Natural killer cell treated with Interleukin-12 subunit alpha and Interleukin-12 subunit beta and Interleukin-15 and Interleukin-18, amount 100 ng/mL, for 72 hours (primary cell): ENCODE measurements around the gene NPPB. TPM values are rescaled to one million over a fixed set of nuclear protein-coding genes. Genes with fewer than 3 reads are reported as not detected.

Experiments
- ATAC-seq, 2 donors: fragments of 150-1000 bp; cut with Tn5 transposase in 1 of 2; sonication (Bioruptor Pico), chemical (Tn5 transposase) in 1 of 2; 2 replicates each; pipeline ENCODE4 v1.10.0; 2021
- DNase-seq: peaks from one replicate; pipeline ENCODE4 v3.0.0; 2022; ENCODE audit warnings: low spot score
- H3K27ac Mint-ChIP-seq, 2 donors: 1 replicate in 1 of 2; 2 replicates in 1 of 2; pipeline ENCODE4 v1.8.0; 2022; ENCODE audit warnings: mixed read lengths in 2 of 2, mild to moderate bottlenecking in 1 of 2, moderate library complexity in 1 of 2
- H3K27me3 Mint-ChIP-seq, 2 donors: 1 replicate in 1 of 2; 2 replicates in 1 of 2; pipeline ENCODE4 v1.8.0; 2022; ENCODE audit warnings: mixed read lengths in 2 of 2
- H3K36me3 Mint-ChIP-seq: one replicate; pipeline ENCODE4 v1.8.0; 2022; ENCODE audit warnings: mixed read lengths
- H3K4me1 Mint-ChIP-seq, 2 donors: 1 replicate in 1 of 2; 2 replicates in 1 of 2; pipeline ENCODE4 v1.8.0; 2022; ENCODE audit warnings: low read depth in 2 of 2, mixed read lengths in 2 of 2, mild to moderate bottlenecking in 1 of 2
- H3K4me3 Mint-ChIP-seq: one replicate; pipeline ENCODE4 v1.8.0; 2022; ENCODE audit warnings: mixed read lengths
- H3K9me3 Mint-ChIP-seq: 2 replicates; pipeline ENCODE4 v1.8.0; 2022; ENCODE audit warnings: mixed read lengths
- total RNA-seq, 2 donors: library from RNA; stranded (reverse); gene quantifications; one replicate each; pipeline ENCODE4 v1.2.3, GENCODE V29; 2022

The NPPB gene
- total RNA-seq, 2 donors from 2014 or later, result not detected

GRCh38 chr1:11858158-11858557 is 587 bp downstream of the NPPB start:
- no peak for ATAC-seq
- Mint-ChIP-seq H3K4me1 (no peaks in the 10 kb centered on the region), H3K4me3 (no peak overlapping the region), H3K36me3 (no peaks in the 10 kb centered on the region), H3K27ac (no peak overlapping the region), H3K9me3 (no peaks in the 10 kb centered on the region), H3K27me3 (peaks cover 32 to 43% of the 10 kb centered on the region in 2 donors)
- no peak for DNase-seq

DNA sequence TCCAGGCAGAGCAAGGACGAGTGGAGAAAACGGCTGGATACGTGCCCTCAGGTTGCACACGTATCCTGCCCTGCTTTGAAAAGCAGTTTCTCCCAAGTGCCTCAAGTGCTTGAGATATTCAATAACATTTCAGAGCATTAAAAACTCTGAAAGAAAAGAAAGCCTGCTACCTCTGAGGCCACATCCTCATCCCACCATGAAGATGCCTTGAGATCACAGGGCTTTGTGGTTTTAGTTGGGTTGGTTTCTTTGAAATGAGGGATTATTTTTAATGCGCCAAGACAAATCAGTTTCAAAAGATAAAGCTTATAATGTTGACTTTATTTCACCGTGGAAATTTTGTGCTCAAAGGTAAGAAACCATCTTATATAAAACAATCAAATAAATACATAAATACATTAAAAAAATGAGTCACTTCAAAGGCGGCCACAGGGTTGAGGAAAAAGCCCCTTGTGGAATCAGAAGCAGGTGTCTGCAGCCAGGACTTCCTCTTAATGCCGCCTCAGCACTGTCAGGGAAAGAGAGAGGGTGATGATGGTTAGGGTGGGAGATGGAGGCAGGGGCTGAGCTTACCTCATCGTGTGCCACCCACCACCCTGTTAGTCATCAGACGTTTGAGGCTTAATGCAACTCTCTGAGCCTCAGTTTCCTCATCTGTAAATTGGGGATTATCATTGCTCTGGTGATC is 1.4 kb downstream of the NPPB start:
- no peak overlapping the region for H3K4me3 Mint-ChIP-seq
- no peaks in the 10 kb centered on the region for H3K4me1 Mint-ChIP-seq
- H3K27ac Mint-ChIP-seq, result no peak overlapping the region
- H3K9me3 Mint-ChIP-seq, result no peaks in the 10 kb centered on the region
- no peak for ATAC-seq
- H3K36me3 Mint-ChIP-seq, result no peaks in the 10 kb centered on the region
- peaks cover 27 to 37% of the 10 kb centered on the region in 2 donors for H3K27me3 Mint-ChIP-seq
- no peak for DNase-seq

DNA sequence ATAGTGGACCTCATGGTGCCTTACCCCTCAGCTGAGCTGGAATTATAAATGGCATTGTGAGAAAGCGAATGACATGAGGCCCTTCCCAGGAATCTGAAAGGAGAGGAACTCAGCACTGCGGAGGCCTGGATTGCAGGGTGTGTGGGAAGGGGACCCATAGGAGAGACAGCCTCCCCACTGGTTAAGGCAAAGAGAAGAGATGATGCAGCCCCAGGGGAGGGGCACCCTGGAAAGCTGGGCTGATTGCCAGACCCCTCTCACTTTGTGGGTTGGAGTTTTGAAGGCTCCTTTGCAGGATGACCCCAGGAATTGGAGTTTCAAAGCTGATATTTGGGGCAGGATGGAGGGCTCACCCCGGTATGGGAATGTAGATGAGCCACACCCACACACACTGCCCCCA is 2.0 kb downstream of the NPPB start:
- H3K4me1 Mint-ChIP-seq, result no peaks in the 10 kb centered on the region
- H3K4me3 Mint-ChIP-seq, result no peak overlapping the region
- no peak for DNase-seq
- H3K36me3 Mint-ChIP-seq, result no peaks in the 10 kb centered on the region
- no peak for ATAC-seq
- H3K9me3 Mint-ChIP-seq, result no peaks in the 10 kb centered on the region
- no peak overlapping the region for H3K27ac Mint-ChIP-seq
- H3K27me3 Mint-ChIP-seq, result peaks cover 25 to 33% of the 10 kb centered on the region in 2 donors

DNA sequence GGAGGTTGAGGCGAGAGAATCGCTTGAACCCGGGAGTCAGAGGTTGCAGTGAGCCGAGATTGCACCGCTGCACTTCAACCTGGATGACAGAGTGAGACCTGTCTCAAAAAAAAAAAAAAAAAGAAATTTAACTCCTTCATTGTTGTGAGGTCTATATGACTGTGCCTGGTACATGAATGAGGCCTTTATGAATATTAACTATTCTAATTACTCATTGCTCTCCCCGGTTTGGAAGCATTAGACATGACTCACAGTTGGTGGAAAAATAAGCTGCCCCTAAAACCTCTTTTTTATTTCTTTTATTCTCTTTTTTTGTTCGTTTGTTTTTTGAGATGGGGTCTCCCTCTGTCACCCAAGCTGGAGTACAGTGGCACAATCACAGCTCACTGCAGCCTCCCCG is 3.3 kb downstream of the NPPB start:
- H3K4me3 Mint-ChIP-seq, result no peak overlapping the region
- H3K27me3 Mint-ChIP-seq, result peaks cover 17 to 27% of the 10 kb centered on the region in 2 donors
- no peaks in the 10 kb centered on the region for H3K9me3 Mint-ChIP-seq
- H3K27ac Mint-ChIP-seq, result no peak overlapping the region
- H3K4me1 Mint-ChIP-seq, result no peaks in the 10 kb centered on the region
- DNase-seq, result no peak
- peak in 1 of 2 donors; percentile 57 for ATAC-seq
- no peaks in the 10 kb centered on the region for H3K36me3 Mint-ChIP-seq

DNA sequence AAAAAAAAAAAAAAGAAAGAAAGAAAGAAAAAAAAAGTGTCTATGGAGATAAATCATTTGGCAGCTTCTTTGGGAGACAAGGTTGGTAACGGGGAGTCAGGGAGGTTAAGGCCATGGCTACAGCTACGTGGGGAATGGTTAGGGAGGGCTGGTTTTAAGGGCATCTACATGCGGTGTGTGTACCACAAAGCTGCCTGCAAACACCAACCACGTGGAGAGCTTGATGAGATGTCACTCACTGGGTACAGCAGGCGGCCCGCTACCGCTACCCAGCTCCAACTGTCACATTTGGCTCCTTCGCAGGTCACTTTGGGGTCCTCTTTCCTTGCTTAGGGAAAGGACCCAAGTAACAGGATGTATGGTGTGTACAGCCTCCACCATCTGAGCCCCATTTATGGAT is 4.2 kb downstream of the NPPB start:
- no peaks in the 10 kb centered on the region for H3K36me3 Mint-ChIP-seq
- H3K9me3 Mint-ChIP-seq, result no peaks in the 10 kb centered on the region
- H3K27ac Mint-ChIP-seq, result no peak overlapping the region
- no peak overlapping the region for H3K4me3 Mint-ChIP-seq
- ATAC-seq (no peak), DNase-seq (no peak)
- H3K27me3 Mint-ChIP-seq, result peaks cover 9 to 18% of the 10 kb centered on the region in 2 donors
- H3K4me1 Mint-ChIP-seq, result no peaks in the 10 kb centered on the region

- Mint-ChIP-seq H3K9me3 (no peaks in the 10 kb centered on the region), H3K4me3 (no peak overlapping the region), H3K36me3 (no peaks in the 10 kb centered on the region), H3K27ac (no peak overlapping the region), H3K27me3 (peaks cover 5 to 7% of the 10 kb centered on the region in 2 donors), H3K4me1 (no peaks in the 10 kb centered on the region)
- no peak for DNase-seq
- no peak for ATAC-seq
These were observed 7.6 kb downstream of the NPPB start for GRCh38 chr1:11851180-11851579.

DNA sequence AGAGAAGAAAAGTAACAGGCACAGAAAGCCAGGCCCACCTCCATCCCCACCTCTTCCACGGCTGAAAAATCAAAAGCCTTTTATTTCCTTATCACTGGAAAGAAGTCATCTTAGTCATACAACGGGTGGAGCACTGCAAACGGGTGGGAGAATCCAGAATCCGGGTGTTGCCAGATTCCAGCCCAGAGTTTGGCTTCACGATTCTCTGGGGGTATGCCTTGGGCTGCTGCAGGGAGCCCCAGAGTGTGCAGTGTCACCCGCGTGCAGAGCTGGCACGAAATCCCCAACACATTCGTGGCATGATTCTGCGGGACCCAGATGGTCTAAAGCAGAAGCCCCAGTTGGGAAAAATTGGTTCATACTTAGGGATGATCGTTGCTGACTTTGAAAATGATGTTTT is 8.6 kb downstream of the NPPB start:
- Mint-ChIP-seq H3K27me3 (peaks cover 5 to 7% of the 10 kb centered on the region in 2 donors), H3K36me3 (no peaks in the 10 kb centered on the region), H3K4me1 (no peaks in the 10 kb centered on the region), H3K4me3 (no peak overlapping the region), H3K9me3 (no peaks in the 10 kb centered on the region), H3K27ac (no peak overlapping the region)
- ATAC-seq, result no peak
- no peak for DNase-seq

- H3K27me3 Mint-ChIP-seq, result peaks cover 2 to 7% of the 10 kb centered on the region in 2 donors
- H3K4me3 Mint-ChIP-seq, result no peak overlapping the region
- H3K27ac Mint-ChIP-seq, result no peak overlapping the region
- peaks cover 0 to 4% of the 10 kb centered on the region in 2 donors for H3K4me1 Mint-ChIP-seq
- DNase-seq, result no peak
- no peaks in the 10 kb centered on the region for H3K9me3 Mint-ChIP-seq
- no peak for ATAC-seq
- H3K36me3 Mint-ChIP-seq, result peaks cover 5% of the 10 kb centered on the region
These were observed 10.4 kb downstream of the NPPB start for GRCh38 chr1:11848373-11848700.

DNA sequence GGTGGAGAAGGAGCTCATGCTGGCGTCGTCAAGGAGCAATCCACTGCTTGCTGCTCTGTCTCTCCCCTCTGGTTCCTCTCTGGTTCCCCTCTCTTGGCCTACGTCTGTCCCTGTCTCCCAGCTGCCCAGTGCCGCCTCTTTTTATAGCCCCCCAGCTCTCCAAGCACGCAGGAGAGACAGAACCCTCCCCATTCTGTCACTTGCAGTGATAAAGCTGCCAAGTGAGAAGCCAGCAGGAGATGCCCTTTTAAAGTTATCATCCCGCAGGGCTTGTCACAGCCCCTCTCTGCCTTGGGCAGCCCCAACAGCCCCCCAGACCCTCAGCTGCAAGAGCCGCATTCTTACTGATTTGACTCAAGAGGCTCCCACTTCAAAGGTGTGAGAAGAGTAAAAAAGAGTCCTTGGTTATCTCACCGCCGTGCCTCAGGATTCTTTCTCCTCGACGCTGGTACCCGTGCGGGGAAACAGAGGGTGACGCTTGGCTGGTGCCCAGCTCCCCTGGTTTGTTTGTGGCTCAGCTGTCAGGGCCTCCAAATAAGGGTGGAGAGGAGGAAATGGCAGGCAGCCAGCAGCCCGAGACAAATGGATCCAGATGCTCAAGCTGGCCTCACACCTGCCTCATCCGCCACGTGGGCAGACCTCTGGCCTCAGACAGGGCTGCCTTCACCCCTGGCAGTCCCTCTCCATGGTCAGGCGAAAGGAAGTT is 10.9 kb downstream of the NPPB start, which contains the start of gene NPPA:
Gene NPPA (minus strand): TSS at position 117 of the 706 bp plus-strand sequence. CDS start 99 bp downstream, at position 18.
- H3K9me3 Mint-ChIP-seq, result no peaks in the 10 kb centered on the region
- H3K4me3 Mint-ChIP-seq, result no peak within 1 kb of the TSS
- H3K27ac Mint-ChIP-seq, result no peak within 1 kb of the TSS
- DNase-seq (no peak), ATAC-seq (no peak)
- H3K27me3 Mint-ChIP-seq, result peaks cover 2 to 7% of the 10 kb centered on the region in 2 donors
- peaks cover 5% of the 10 kb centered on the region for H3K36me3 Mint-ChIP-seq
- peaks cover 0 to 4% of the 10 kb centered on the region in 2 donors for H3K4me1 Mint-ChIP-seq

GRCh38 chr1:11845641-11846335 is 13.0 kb downstream of the NPPB start:
- Mint-ChIP-seq H3K4me3 (no peak overlapping the region), H3K27me3 (no peaks in the 10 kb centered on the region), H3K4me1 (peaks cover 0 to 4% of the 10 kb centered on the region in 2 donors), H3K36me3 (peaks cover 5% of the 10 kb centered on the region), H3K9me3 (no peaks in the 10 kb centered on the region), H3K27ac (no peak overlapping the region)
- DNase-seq (no peak), ATAC-seq (no peak)

DNA sequence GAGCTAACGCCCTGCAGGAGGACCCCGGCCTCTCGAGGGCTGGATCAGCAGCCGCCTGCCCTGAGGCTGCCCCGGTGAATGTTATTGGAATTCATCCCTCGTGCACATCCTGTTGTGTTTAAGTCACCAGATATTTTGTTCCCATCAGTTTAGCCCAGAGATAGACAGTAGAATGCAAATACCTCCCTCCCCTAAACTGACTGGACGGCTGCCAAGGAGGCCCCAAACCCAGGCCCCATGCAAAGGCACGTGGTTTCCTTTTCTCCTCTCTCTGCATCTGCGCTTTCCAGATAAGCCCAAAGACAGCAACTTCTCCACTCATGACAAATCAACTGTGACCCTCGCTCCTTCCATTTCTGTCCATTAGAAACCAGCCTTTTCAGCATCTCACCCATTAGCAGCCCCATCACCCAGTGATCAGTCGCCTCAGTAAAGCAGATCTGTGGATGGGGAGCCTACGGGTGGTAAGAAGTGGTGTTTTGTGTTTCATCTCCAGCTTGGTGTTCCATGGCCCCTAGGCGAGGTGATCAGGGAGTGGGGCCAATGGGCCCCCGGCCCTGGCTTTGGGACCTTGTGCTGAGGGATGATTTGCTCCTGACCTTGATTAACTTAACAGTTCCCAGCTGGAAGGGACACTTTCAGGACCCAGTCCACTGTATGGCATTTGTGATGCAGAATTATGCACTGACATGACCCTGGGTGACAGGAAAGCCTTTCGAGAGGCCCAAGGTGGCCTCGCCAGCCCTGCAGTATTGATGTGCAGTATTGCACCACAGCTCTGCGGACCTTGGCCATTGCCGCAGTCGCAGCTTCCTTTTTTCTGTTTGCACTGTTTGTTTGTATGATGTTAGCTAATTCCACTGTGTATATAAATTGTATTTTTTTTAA is 16.3 kb downstream of the NPPB start:
- H3K36me3 Mint-ChIP-seq, result peaks cover 5% of the 10 kb centered on the region
- H3K4me3 Mint-ChIP-seq, result no peak overlapping the region

DNA sequence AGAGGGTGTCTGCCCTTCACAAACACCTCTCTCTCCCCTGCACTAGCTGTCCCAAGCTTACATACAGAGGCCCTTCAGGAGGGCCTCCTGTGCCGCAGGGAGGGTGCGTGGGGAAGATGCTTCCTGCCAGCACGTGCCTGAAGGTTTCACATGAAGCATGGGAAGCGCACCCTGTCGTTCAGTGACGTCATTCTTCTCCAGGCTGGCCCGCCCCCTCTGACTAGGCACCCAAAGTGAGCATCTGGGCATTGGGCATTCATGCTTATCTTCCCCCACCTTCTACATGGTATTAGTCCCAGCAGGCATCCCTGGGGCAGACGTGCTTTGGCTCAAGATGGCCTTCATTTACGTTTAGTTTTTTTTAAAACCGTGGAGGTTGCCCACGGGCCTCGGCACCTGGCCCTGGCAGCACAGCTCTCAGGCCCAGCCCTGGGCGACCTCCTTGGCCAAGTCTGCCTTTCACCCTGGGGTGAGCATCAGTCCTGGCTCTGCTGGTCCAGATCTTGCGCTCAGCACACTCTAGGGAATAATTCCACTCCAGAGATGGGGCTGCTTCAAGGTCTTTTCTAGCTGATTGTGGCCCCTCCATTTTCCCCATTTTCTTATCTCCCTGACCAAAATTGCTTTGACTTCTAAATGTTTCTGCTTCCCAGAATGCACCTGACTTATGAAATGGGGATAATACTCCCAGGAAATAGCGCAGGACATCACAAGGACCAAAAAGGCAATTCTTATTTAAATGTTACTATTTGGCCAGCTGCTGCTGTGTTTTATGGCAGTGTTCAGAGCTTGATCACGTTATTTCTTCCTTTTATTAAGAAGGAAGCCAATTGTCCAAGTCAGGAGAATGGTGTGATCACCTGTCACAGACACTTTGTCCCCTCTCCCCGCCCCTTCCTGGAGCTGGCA is 17.2 kb downstream of the NPPB start:
- H3K4me3 Mint-ChIP-seq, result no peak overlapping the region
- no peak overlapping the region for H3K27ac Mint-ChIP-seq
- no peak for ATAC-seq
- peaks cover 5% of the 10 kb centered on the region for H3K36me3 Mint-ChIP-seq
- peaks cover 5 to 10% of the 10 kb centered on the region in 2 donors for H3K4me1 Mint-ChIP-seq
- DNase-seq, result no peak
- H3K9me3 Mint-ChIP-seq, result no peaks in the 10 kb centered on the region
- H3K27me3 Mint-ChIP-seq, result no peaks in the 10 kb centered on the region

More for the DNA sequence above, 16.3 kb downstream of the NPPB start:
- H3K4me1 Mint-ChIP-seq, result peaks cover 5 to 10% of the 10 kb centered on the region in 2 donors
- H3K9me3 Mint-ChIP-seq, result no peaks in the 10 kb centered on the region
- H3K27ac Mint-ChIP-seq, result no peak overlapping the region
- no peaks in the 10 kb centered on the region for H3K27me3 Mint-ChIP-seq
- DNase-seq (no peak), ATAC-seq (no peak)
